SU-DHL-6 (cell line): Measurements from ENCODE around the gene ZDHHC18.

Experiments used
- H2AFZ ChIP-seq: fragments of 200-600 bp; sonication (generic); 2 replicates; pipeline ENCODE4 v1.6.1; 2014; ENCODE audit warnings: low read depth, mild to moderate bottlenecking, moderate library complexity, mixed read lengths, antibody characterized with exemption, low read length; ENCODE audit not compliant: severe bottlenecking
- H3F3A ChIP-seq: fragments of 200-600 bp; shearing (Covaris generic); 2 replicates; pipeline ENCODE4 v1.6.0; 2016; ENCODE audit warnings: antibody characterized with exemption, mild to moderate bottlenecking; ENCODE audit not compliant: insufficient read depth
- H3K27ac ChIP-seq: fragments of 200-600 bp; sonication (generic); 2 replicates; pipeline ENCODE4 v1.5.1; 2016; ENCODE audit warnings: low read depth, mild to moderate bottlenecking, low read length, moderate library complexity, mixed read lengths
- H3K27me3 ChIP-seq: fragments of 200-600 bp; sonication (generic), shearing (Covaris generic); 2 replicates; pipeline ENCODE4 v1.6.0; 2014; ENCODE audit warnings: mild to moderate bottlenecking, low read length
- H3K36me3 ChIP-seq: fragments of 200-600 bp; sonication (generic); 2 replicates; pipeline ENCODE4 v1.6.1; 2014; ENCODE audit warnings: mild to moderate bottlenecking, low read length, mixed read lengths
- H3K4me2 ChIP-seq: fragments of 300-600, 200-600 bp; shearing (Covaris generic), sonication (generic); 2 replicates; pipeline ENCODE4 v1.6.0; 2014; ENCODE audit warnings: low read length, low read depth, mild to moderate bottlenecking; ENCODE audit not compliant: poor library complexity, severe bottlenecking
- H3K4me3 ChIP-seq: fragments of 200-600 bp; sonication (generic); 2 replicates; pipeline ENCODE4 v1.5.1; 2014; ENCODE audit warnings: antibody characterized with exemption, low read length, mild to moderate bottlenecking, mixed read lengths; ENCODE audit not compliant: insufficient read depth, poor library complexity, severe bottlenecking
- H3K79me2 ChIP-seq: fragments of 200-600 bp; sonication (generic); 2 replicates; pipeline ENCODE4 v1.6.1; 2014; ENCODE audit warnings: mild to moderate bottlenecking, low read length, moderate library complexity; ENCODE audit not compliant: insufficient read depth
- H3K9ac ChIP-seq: fragments of 200-600 bp; sonication (generic); 2 replicates; pipeline ENCODE4 v1.7.0; 2014; ENCODE audit warnings: mild to moderate bottlenecking, low read length
- H3K9me2 ChIP-seq: fragments of 200-600 bp; sonication (generic); replicated peaks from 2 replicates; pipeline ENCODE4 v1.6.1; 2014; ENCODE audit warnings: low read length; ENCODE audit not compliant: insufficient read depth
- H3K9me3 ChIP-seq: fragments of 200-600 bp; sonication (generic); 2 replicates; pipeline ENCODE4 v1.6.1; 2014; ENCODE audit warnings: low read length, mixed read lengths; ENCODE audit not compliant: insufficient read depth
- H4K20me1 ChIP-seq: fragments of 200-600 bp; sonication (generic); 2 replicates; pipeline ENCODE4 v1.6.1; 2014; ENCODE audit warnings: low read depth, mild to moderate bottlenecking, antibody characterized with exemption, low read length, moderate library complexity, mixed read lengths
- EZH2phosphoT487 ChIP-seq: fragments of 200-600 bp; sonication (generic), shearing (Covaris generic); conservative IDR thresholded peaks from 2 replicates; pipeline ENCODE4 v1.6.1; 2018; ENCODE audit warnings: mild to moderate bottlenecking, antibody characterized with exemption, low read length, moderate library complexity, mixed read lengths
- TF ChIP-seq, protein P1 (sequence below): fragments of 200-600 bp; sonication (generic); IDR thresholded peaks from one replicate; pipeline ENCODE4 v1.5.1; 2017; ENCODE audit warnings: antibody characterized with exemption, mild to moderate bottlenecking, low read length, moderate library complexity; ENCODE audit not compliant: insufficient read depth, poor library complexity, severe bottlenecking

The ZDHHC18 gene

GRCh38 chr1:26853156-26853555 lies 26.7 kb downstream of the ZDHHC18 start:
- TF ChIP-seq, protein P1, sequence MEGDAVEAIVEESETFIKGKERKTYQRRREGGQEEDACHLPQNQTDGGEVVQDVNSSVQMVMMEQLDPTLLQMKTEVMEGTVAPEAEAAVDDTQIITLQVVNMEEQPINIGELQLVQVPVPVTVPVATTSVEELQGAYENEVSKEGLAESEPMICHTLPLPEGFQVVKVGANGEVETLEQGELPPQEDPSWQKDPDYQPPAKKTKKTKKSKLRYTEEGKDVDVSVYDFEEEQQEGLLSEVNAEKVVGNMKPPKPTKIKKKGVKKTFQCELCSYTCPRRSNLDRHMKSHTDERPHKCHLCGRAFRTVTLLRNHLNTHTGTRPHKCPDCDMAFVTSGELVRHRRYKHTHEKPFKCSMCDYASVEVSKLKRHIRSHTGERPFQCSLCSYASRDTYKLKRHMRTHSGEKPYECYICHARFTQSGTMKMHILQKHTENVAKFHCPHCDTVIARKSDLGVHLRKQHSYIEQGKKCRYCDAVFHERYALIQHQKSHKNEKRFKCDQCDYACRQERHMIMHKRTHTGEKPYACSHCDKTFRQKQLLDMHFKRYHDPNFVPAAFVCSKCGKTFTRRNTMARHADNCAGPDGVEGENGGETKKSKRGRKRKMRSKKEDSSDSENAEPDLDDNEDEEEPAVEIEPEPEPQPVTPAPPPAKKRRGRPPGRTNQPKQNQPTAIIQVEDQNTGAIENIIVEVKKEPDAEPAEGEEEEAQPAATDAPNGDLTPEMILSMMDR = peak; percentile 62
- TF ChIP-seq EZH2phosphoT487 = no peak
- Histone ChIP-seq H3K4me2 (no peak overlapping the region), H3K27me3 (no peaks in the 10 kb centered on the region), H3K27ac (no peak overlapping the region), H3K4me3 (no peak overlapping the region), H3K9me2 (no peaks in the 10 kb centered on the region), H4K20me1 (no peaks in the 10 kb centered on the region), H2AFZ (no peak overlapping the region), H3K9ac (no peak overlapping the region), H3K36me3 (no peaks in the 10 kb centered on the region), H3F3A (no peaks in the 10 kb centered on the region), H3K9me3 (no peaks in the 10 kb centered on the region), H3K79me2 (no peaks in the 10 kb centered on the region)

DNA sequence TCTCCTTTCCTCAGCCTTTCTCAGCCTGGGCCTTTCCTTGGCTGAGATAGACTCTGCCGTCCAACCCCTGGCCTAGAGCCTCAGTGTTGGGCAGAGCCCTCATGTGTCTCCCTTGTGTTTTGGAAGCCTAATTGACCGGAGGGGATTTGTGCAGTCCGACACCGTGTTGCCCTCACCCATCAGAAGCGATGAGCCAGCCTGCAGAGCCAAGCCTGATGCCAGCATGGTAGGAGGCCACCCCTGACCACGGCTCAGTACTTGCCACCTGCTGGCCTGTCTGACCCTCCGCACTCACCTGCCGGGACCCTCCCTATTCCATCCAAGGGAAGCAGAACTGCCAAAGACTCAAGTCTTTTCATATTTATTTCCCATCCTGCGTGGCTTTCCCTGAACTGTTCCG lies 27.1 kb downstream of the ZDHHC18 start:
- Histone ChIP-seq H3K4me3 (no peak overlapping the region), H3K9ac (no peak overlapping the region), H3K27ac (no peak overlapping the region), H3K9me2 (no peaks in the 10 kb centered on the region), H4K20me1 (no peaks in the 10 kb centered on the region), H2AFZ (no peak overlapping the region), H3K79me2 (no peaks in the 10 kb centered on the region), H3F3A (no peaks in the 10 kb centered on the region), H3K4me2 (no peak overlapping the region), H3K9me3 (no peaks in the 10 kb centered on the region), H3K36me3 (no peaks in the 10 kb centered on the region), H3K27me3 (no peaks in the 10 kb centered on the region)
- no peak for TF ChIP-seq EZH2phosphoT487
- TF ChIP-seq, protein P1 = no peak

- H3K9me3 ChIP-seq = no peaks in the 10 kb centered on the region
- H4K20me1 ChIP-seq = no peaks in the 10 kb centered on the region
- H3K4me3 ChIP-seq = no peak overlapping the region
- H3K4me2 ChIP-seq = no peak overlapping the region
- H3K27me3 ChIP-seq = no peaks in the 10 kb centered on the region
- no peaks in the 10 kb centered on the region for H3F3A ChIP-seq
- TF ChIP-seq EZH2phosphoT487 = no peak
- TF ChIP-seq, protein P1 = no peak
- H2AFZ ChIP-seq = no peak overlapping the region
- H3K9me2 ChIP-seq = no peaks in the 10 kb centered on the region
- H3K79me2 ChIP-seq = no peaks in the 10 kb centered on the region
- no peak overlapping the region for H3K27ac ChIP-seq
- H3K9ac ChIP-seq = no peak overlapping the region
- no peaks in the 10 kb centered on the region for H3K36me3 ChIP-seq
These were observed 28.4 kb downstream of the ZDHHC18 start for GRCh38 chr1:26854906-26855305.
